Duodenal mucosa (tissue), 2 donors: ENCODE results near the gene NUTF2.
A peak's percentile ranks its signal among the peaks of the same experiment; 100 is the strongest.

Experiments used
- H3K27ac ChIP-seq: one replicate; pipeline ENCODE4 v1.7.0; 2013; ENCODE audit warnings: low read depth, low read length
- H3K27me3 ChIP-seq, 2 donors: one replicate each; pipeline ENCODE4 v1.7.0; 2013; ENCODE audit warnings: low read length in 2 of 2, control low read depth in 1 of 2; ENCODE audit not compliant: insufficient read depth in 2 of 2, control insufficient read depth in 1 of 2
- H3K36me3 ChIP-seq, 2 donors: one replicate each; pipeline ENCODE4 v1.7.0; 2013; ENCODE audit warnings: low read length in 2 of 2, control low read depth in 1 of 2; ENCODE audit not compliant: insufficient read depth in 2 of 2, control insufficient read depth in 1 of 2
- H3K4me1 ChIP-seq, 2 donors: one replicate each; pipeline ENCODE4 v1.7.0; 2013; ENCODE audit warnings: low read length in 2 of 2, control low read depth in 1 of 2; ENCODE audit not compliant: insufficient read depth in 2 of 2, control insufficient read depth in 1 of 2
- H3K4me3 ChIP-seq, 2 donors: one replicate each; pipeline ENCODE4 v1.7.0; 2013; ENCODE audit warnings: low read length in 2 of 2, low read depth in 1 of 2
- H3K9ac ChIP-seq, 2 donors: one replicate each; pipeline ENCODE4 v1.7.0; 2013; ENCODE audit warnings: low read length in 2 of 2, low read depth in 1 of 2
- H3K9me3 ChIP-seq, 2 donors: one replicate each; pipeline ENCODE4 v1.7.0; 2013; ENCODE audit warnings: low read length in 2 of 2, control low read depth in 1 of 2; ENCODE audit not compliant: control insufficient read depth in 1 of 2

Gene NUTF2

GRCh38 chr16:67873435-67874370 is 27.0 kb downstream of the NUTF2 start:
- H3K9me3 ChIP-seq: no peaks in the 10 kb centered on the region
- no peak overlapping the region for H3K27ac ChIP-seq
- H3K4me1 ChIP-seq: peaks cover 19 to 26% of the 10 kb centered on the region in 2 donors
- peak overlapping the region; percentile 79 to 91 for H3K9ac ChIP-seq
- H3K4me3 ChIP-seq: peak overlapping the region; percentile 94 to 96
- peaks cover 37 to 47% of the 10 kb centered on the region in 2 donors for H3K36me3 ChIP-seq
- H3K27me3 ChIP-seq: no peaks in the 10 kb centered on the region

- peaks cover 19 to 26% of the 10 kb centered on the region in 2 donors for H3K4me1 ChIP-seq
- H3K9ac ChIP-seq: peak overlapping the region in 1 of 2 donors; percentile 79
- no peak overlapping the region for H3K27ac ChIP-seq
- H3K9me3 ChIP-seq: no peaks in the 10 kb centered on the region
- H3K27me3 ChIP-seq: no peaks in the 10 kb centered on the region
- H3K36me3 ChIP-seq: peaks cover 43 to 52% of the 10 kb centered on the region in 2 donors
- H3K4me3 ChIP-seq: peak overlapping the region; percentile 94 to 96
These were observed 27.6 kb downstream of the NUTF2 start for GRCh38 chr16:67874372-67874771.

- Histone ChIP-seq H3K36me3 (peaks cover 62 to 64% of the 10 kb centered on the region in 2 donors), H3K9ac (no peak overlapping the region)
These were observed 30.3 kb downstream of the NUTF2 start for GRCh38 chr16:67877064-67877463.

GRCh38 chr16:67878232-67878631 is 31.5 kb downstream of the NUTF2 start:
- H3K27ac ChIP-seq: no peak overlapping the region
- H3K27me3 ChIP-seq: no peaks in the 10 kb centered on the region
- no peaks in the 10 kb centered on the region for H3K9me3 ChIP-seq
- peaks cover 25 to 31% of the 10 kb centered on the region in 2 donors for H3K4me1 ChIP-seq
- no peak overlapping the region for H3K4me3 ChIP-seq
- peaks cover 73 to 76% of the 10 kb centered on the region in 2 donors for H3K36me3 ChIP-seq
- H3K9ac ChIP-seq: no peak overlapping the region

More at GRCh38 chr16:67877064-67877463, 30.3 kb downstream of the NUTF2 start:
- Histone ChIP-seq H3K27me3 (no peaks in the 10 kb centered on the region), H3K4me3 (no peak overlapping the region), H3K9me3 (no peaks in the 10 kb centered on the region), H3K27ac (no peak overlapping the region), H3K4me1 (peaks cover 19 to 26% of the 10 kb centered on the region in 2 donors)

- Histone ChIP-seq H3K36me3 (peaks cover 78 to 82% of the 10 kb centered on the region in 2 donors), H3K4me1 (peaks cover 21 to 28% of the 10 kb centered on the region in 2 donors), H3K27me3 (no peaks in the 10 kb centered on the region), H3K4me3 (no peak overlapping the region), H3K9me3 (no peaks in the 10 kb centered on the region), H3K9ac (no peak overlapping the region), H3K27ac (no peak overlapping the region)
These were observed 32.1 kb downstream of the NUTF2 start for GRCh38 chr16:67878846-67879245.

GRCh38 chr16:67879462-67879861 is 32.7 kb downstream of the NUTF2 start:
- Histone ChIP-seq H3K27me3 (no peaks in the 10 kb centered on the region), H3K4me3 (no peak overlapping the region), H3K9ac (no peak overlapping the region), H3K27ac (no peak overlapping the region), H3K4me1 (peaks cover 15 to 22% of the 10 kb centered on the region in 2 donors), H3K36me3 (peaks cover 83 to 87% of the 10 kb centered on the region in 2 donors), H3K9me3 (no peaks in the 10 kb centered on the region)

GRCh38 chr16:67879936-67880335 is 33.2 kb downstream of the NUTF2 start:
- no peaks in the 10 kb centered on the region for H3K9me3 ChIP-seq
- no peak overlapping the region for H3K4me3 ChIP-seq
- no peak overlapping the region for H3K27ac ChIP-seq
- no peaks in the 10 kb centered on the region for H3K27me3 ChIP-seq
- no peak overlapping the region for H3K9ac ChIP-seq
- peaks cover 11 to 19% of the 10 kb centered on the region in 2 donors for H3K4me1 ChIP-seq
- H3K36me3 ChIP-seq: peaks cover 83 to 87% of the 10 kb centered on the region in 2 donors

- Histone ChIP-seq H3K4me3 (no peak overlapping the region), H3K9me3 (no peaks in the 10 kb centered on the region), H3K27ac (no peak overlapping the region), H3K36me3 (peaks cover 83 to 87% of the 10 kb centered on the region in 2 donors), H3K27me3 (no peaks in the 10 kb centered on the region), H3K4me1 (peaks cover 6 to 16% of the 10 kb centered on the region in 2 donors), H3K9ac (no peak overlapping the region)
These were observed 33.9 kb downstream of the NUTF2 start for GRCh38 chr16:67880584-67880983.

GRCh38 chr16:67881621-67882161 is 35.0 kb downstream of the NUTF2 start:
- Histone ChIP-seq H3K27ac (no peak overlapping the region), H3K9ac (no peak overlapping the region), H3K27me3 (no peaks in the 10 kb centered on the region), H3K36me3 (peaks cover 73 to 81% of the 10 kb centered on the region in 2 donors), H3K4me1 (peaks cover 6 to 16% of the 10 kb centered on the region in 2 donors), H3K9me3 (no peaks in the 10 kb centered on the region), H3K4me3 (no peak overlapping the region)
